Central memory CD4-positive, alpha-beta T cell (primary cell): ENCODE measurements around the gene RDX.
"Not testable (repeated sequence)": the region's sequence is repeated elsewhere in the genome, so short reads cannot be mapped to it uniquely, and the experiment has no call there.

ENCODE experiments used
- DNase-seq: peaks from one replicate; pipeline ENCODE4 v3.0.0; 2022
- total RNA-seq, 3 experiments: gene quantifications; one replicate each; lab custom pipeline; 2026; lab: John Stamatoyannopoulos, UW

Gene RDX
- 21.4 to 109 (median 32.3) reads per million in 3 experiments for total RNA-seq

- DNase-seq: peak; percentile 46
These were observed at the start of gene RDX for GRCh38 chr11:110296226-110297075. Gene RDX (minus strand): TSS chr11:110296614. CDS start chr11:110279692, 16,922 bp downstream.

GRCh38 chr11:110345743-110346142 lies 49.3 kb upstream of the RDX start:
- no peak for DNase-seq

- DNase-seq: no peak
These were observed 44.0 kb upstream of the RDX start for GRCh38 chr11:110340436-110340835.

- no peak for DNase-seq
These were observed 43.2 kb upstream of the RDX start for GRCh38 chr11:110339456-110340250.

GRCh38 chr11:110338684-110339083 lies 42.3 kb upstream of the RDX start:
- DNase-seq: no peak

GRCh38 chr11:110337570-110338193 lies 41.3 kb upstream of the RDX start:
- no peak for DNase-seq

GRCh38 chr11:110336054-110336453 lies 39.6 kb upstream of the RDX start:
- no peak for DNase-seq

GRCh38 chr11:110335358-110335757 lies 38.9 kb upstream of the RDX start:
- DNase-seq: no peak

- DNase-seq: no peak
These were observed 35.2 kb upstream of the RDX start for GRCh38 chr11:110331626-110332025.

GRCh38 chr11:110329445-110329844 lies 33.0 kb upstream of the RDX start:
- DNase-seq: no peak

- DNase-seq: no peak
These were observed 31.1 kb upstream of the RDX start for GRCh38 chr11:110327508-110327907.

- DNase-seq: no peak
These were observed 27.4 kb upstream of the RDX start for GRCh38 chr11:110323786-110324185.

GRCh38 chr11:110319501-110319900 lies 23.1 kb upstream of the RDX start:
- DNase-seq: no peak

GRCh38 chr11:110318638-110319404 lies 22.4 kb upstream of the RDX start:
- no peak for DNase-seq

- no peak for DNase-seq
These were observed 21.1 kb upstream of the RDX start for GRCh38 chr11:110317516-110317932.

- no peak for DNase-seq
These were observed 18.1 kb upstream of the RDX start for GRCh38 chr11:110314366-110315095.

- no peak for DNase-seq
These were observed 16.3 kb upstream of the RDX start for GRCh38 chr11:110312670-110313069.

- DNase-seq: no peak
These were observed 15.6 kb upstream of the RDX start for GRCh38 chr11:110311783-110312579.

GRCh38 chr11:110308071-110308470 lies 11.7 kb upstream of the RDX start:
- DNase-seq: no peak

GRCh38 chr11:110306019-110306388 lies 9.6 kb upstream of the RDX start:
- DNase-seq: not testable (repeated sequence)
